Neural cell (in vitro differentiated cells): ENCODE data around the gene MRPL4. TPM values are rescaled to one million over a fixed set of nuclear protein-coding genes. Genes with fewer than 3 reads are reported as not detected.

ENCODE experiments used
- H2AFZ ChIP-seq: fragments of 200-600, 300-800 bp; sonication (generic), shearing (Covaris generic); 2 replicates; pipeline ENCODE4 v1.6.0; 2014; ENCODE audit warnings: low read depth, mild to moderate bottlenecking, antibody characterized with exemption, low read length, moderate library complexity
- H3F3A ChIP-seq: fragments of 200-600 bp; shearing (Covaris generic); 2 replicates; pipeline ENCODE4 v1.6.1; 2016; ENCODE audit warnings: mild to moderate bottlenecking, moderate library complexity, mixed read lengths, antibody characterized with exemption, low read length; ENCODE audit not compliant: insufficient read depth, poor library complexity, severe bottlenecking
- H3K27ac ChIP-seq: fragments of 200-600, 300-800 bp; sonication (generic), shearing (Covaris generic); 2 replicates; pipeline ENCODE4 v1.5.1; 2014; ENCODE audit warnings: mild to moderate bottlenecking, low read length, moderate library complexity
- H3K27me3 ChIP-seq: fragments of 300-800, 200-600 bp; sonication (generic), shearing (Covaris generic); 2 replicates; pipeline ENCODE4 v1.6.0; 2014; ENCODE audit warnings: mild to moderate bottlenecking, low read depth, low read length, moderate library complexity; ENCODE audit not compliant: insufficient read depth
- H3K36me3 ChIP-seq: fragments of 300-800, 200-600 bp; sonication (generic), shearing (Covaris generic); 2 replicates; pipeline ENCODE4 v1.5.1; 2014; ENCODE audit warnings: mild to moderate bottlenecking, antibody characterized with exemption, low read length, moderate library complexity; ENCODE audit not compliant: insufficient read depth
- H3K4me2 ChIP-seq: fragments of 300-800, 200-600 bp; sonication (generic), shearing (Covaris generic); 2 replicates; pipeline ENCODE4 v1.6.0; 2014; ENCODE audit warnings: mild to moderate bottlenecking, low read length
- H3K4me3 ChIP-seq: fragments of 300-800, 200-600 bp; sonication (generic), shearing (Covaris generic); 2 replicates; pipeline ENCODE4 v1.5.1; 2014; ENCODE audit warnings: mild to moderate bottlenecking, low read length, moderate library complexity
- H3K79me2 ChIP-seq: fragments of 200-600 bp; shearing (Covaris generic); replicated peaks from 2 replicates; pipeline ENCODE4 v1.6.0; 2014; ENCODE audit warnings: mild to moderate bottlenecking, low read length, moderate library complexity; ENCODE audit not compliant: insufficient read depth
- H3K9ac ChIP-seq: fragments of 300-800, 200-600 bp; sonication (generic), shearing (Covaris generic); 2 replicates; pipeline ENCODE4 v1.6.1; 2016; ENCODE audit warnings: mild to moderate bottlenecking, low read length, mixed read lengths
- H3K9me2 ChIP-seq: fragments of 200-600 bp; shearing (Covaris generic); 2 replicates; pipeline ENCODE4 v1.6.1; 2016; ENCODE audit warnings: mild to moderate bottlenecking, low read length, mixed read lengths; ENCODE audit not compliant: insufficient read depth
- H3K9me3 ChIP-seq: fragments of 200-600, 300-800 bp; sonication (generic), shearing (Covaris generic); 2 replicates; pipeline ENCODE4 v1.6.1; 2016; ENCODE audit warnings: mild to moderate bottlenecking, mixed run types, low read length, moderate library complexity, mixed read lengths
- H4K20me1 ChIP-seq: fragments of 200-600 bp; shearing (Covaris generic); 2 replicates; pipeline ENCODE4 v1.6.1; 2016; ENCODE audit warnings: mild to moderate bottlenecking, mixed run types; ENCODE audit not compliant: insufficient read depth
- CTCF ChIP-seq: fragments of 450-650 bp; IDR thresholded peaks from 2 replicates; pipeline ENCODE4 v1.5.1; 2014; ENCODE audit warnings: antibody characterized with exemption, mild to moderate bottlenecking, moderate library complexity; ENCODE audit not compliant: poor library complexity, severe bottlenecking
- EP300 ChIP-seq: fragments of 450-650 bp; conservative IDR thresholded peaks from 2 replicates; pipeline ENCODE4 v1.6.1; 2014; ENCODE audit warnings: antibody characterized with exemption, mild to moderate bottlenecking, moderate library complexity; ENCODE audit not compliant: poor library complexity, severe bottlenecking
- EZH2 ChIP-seq: fragments of 200-600, 300-800 bp; shearing (Covaris generic), sonication (generic); IDR thresholded peaks from 2 replicates; pipeline ENCODE4 v1.6.1; 2014; ENCODE audit warnings: antibody characterized with exemption, low read length, borderline replicate concordance, mild to moderate bottlenecking; ENCODE audit not compliant: insufficient read depth, poor library complexity, severe bottlenecking
- MXI1 ChIP-seq: fragments of 450-650 bp; conservative IDR thresholded peaks from 2 replicates; pipeline ENCODE4 v1.6.1; 2014; ENCODE audit warnings: antibody characterized with exemption, mild to moderate bottlenecking; ENCODE audit not compliant: poor library complexity, severe bottlenecking
- POLR2AphosphoS5 ChIP-seq: IDR thresholded peaks from 2 replicates; pipeline ENCODE4 v1.6.1; 2012
- RAD21 ChIP-seq: fragments of 450-650 bp; conservative IDR thresholded peaks from 2 replicates; pipeline ENCODE4 v1.6.1; 2014; ENCODE audit warnings: antibody characterized with exemption, mild to moderate bottlenecking, moderate library complexity
- REST ChIP-seq: IDR thresholded peaks from 2 replicates; pipeline ENCODE4 v1.6.1; 2012; ENCODE audit warnings: borderline replicate concordance
- SMC3 ChIP-seq: fragments of 450-650 bp; conservative IDR thresholded peaks from 2 replicates; pipeline ENCODE4 v1.6.1; 2014; ENCODE audit warnings: antibody characterized with exemption, mild to moderate bottlenecking, moderate library complexity; ENCODE audit not compliant: poor library complexity
- TAF1 ChIP-seq: IDR thresholded peaks from 2 replicates; pipeline ENCODE4 v1.6.1; 2012; ENCODE audit warnings: low read depth
- polyA plus RNA-seq: library from polyadenylated mRNA; depleted of rRNA; stranded (reverse); fragments of >200 nt; gene quantifications from 2 replicates; pipeline ENCODE4 v1.2.3, GENCODE V29; 2014

MRPL4 gene
- polyA plus RNA-seq, 1 donor from 2014 or later: 27.2 TPM

DNA sequence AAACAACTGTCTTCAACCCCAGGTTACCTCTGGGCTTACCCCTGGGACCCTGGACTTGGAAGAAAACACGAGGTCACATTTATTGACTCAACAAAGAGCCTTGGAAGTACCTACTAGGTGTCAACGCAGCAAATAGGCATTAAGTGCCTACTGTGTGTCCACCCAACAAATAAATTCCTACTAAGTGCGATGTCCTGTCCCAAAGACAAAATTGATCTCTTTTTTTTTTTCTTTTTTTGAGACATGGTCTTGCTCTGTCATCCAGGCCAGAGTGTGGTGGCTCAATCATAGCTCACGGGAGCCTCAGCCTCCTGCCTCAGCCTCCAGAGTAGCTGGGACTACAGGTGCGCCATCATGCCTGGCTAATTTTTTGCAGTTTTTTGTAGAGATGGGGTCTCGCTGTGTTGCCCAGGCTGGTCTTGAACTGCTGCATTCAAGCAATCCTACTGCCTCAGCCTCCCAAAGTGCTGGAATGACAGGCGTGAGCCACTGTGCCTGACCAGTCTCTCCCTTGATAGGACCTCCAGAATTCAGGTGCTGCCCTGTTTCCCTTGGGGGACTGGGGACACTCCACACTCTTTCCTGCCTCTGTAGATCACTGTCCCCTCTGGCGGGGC, 20.3 kb upstream of the MRPL4 start:
- Histone ChIP-seq H2AFZ (peak overlapping the region; percentile 73), H3K27me3 (no peaks in the 10 kb centered on the region), H3F3A (no peaks in the 10 kb centered on the region), H4K20me1 (no peaks in the 10 kb centered on the region), H3K9me2 (no peaks in the 10 kb centered on the region), H3K27ac (peak overlapping the region; percentile 65), H3K9me3 (no peaks in the 10 kb centered on the region), H3K36me3 (no peaks in the 10 kb centered on the region), H3K9ac (peak overlapping the region; percentile 86), H3K79me2 (peaks cover 10% of the 10 kb centered on the region), H3K4me3 (peak overlapping the region; percentile 92), H3K4me2 (no peak overlapping the region)
- TF ChIP-seq SMC3 (no peak), POLR2AphosphoS5 (no peak), EZH2 (no peak), REST (no peak)

DNA sequence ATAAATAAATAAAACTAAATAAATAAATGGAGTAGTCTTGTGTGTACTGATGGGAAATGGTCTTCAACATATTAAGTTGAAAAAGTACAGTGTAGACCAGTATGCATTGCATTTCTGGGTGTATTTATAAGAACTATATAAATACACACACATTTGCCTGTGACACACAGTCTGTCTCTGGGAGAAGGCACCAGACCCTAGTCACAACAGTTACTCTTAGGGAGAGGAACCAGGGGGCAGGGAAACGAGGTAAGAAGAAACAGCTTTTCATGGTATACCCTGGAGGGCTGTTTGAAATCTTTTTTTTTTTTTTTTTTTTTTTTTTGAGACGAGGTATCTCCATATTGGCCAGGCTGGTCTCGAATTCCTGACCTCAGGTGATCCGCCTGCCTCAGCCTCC, 18.1 kb upstream of the MRPL4 start:
- Histone ChIP-seq H3F3A (no peaks in the 10 kb centered on the region), H3K4me2 (no peak overlapping the region), H2AFZ (no peak overlapping the region), H3K27ac (no peak overlapping the region), H3K9me2 (no peaks in the 10 kb centered on the region), H3K27me3 (no peaks in the 10 kb centered on the region), H3K9me3 (no peaks in the 10 kb centered on the region), H3K79me2 (peaks cover 3% of the 10 kb centered on the region), H3K9ac (no peak overlapping the region), H4K20me1 (no peaks in the 10 kb centered on the region), H3K36me3 (no peaks in the 10 kb centered on the region), H3K4me3 (no peak overlapping the region)
- TF ChIP-seq EP300: no peak
- no peak for TF ChIP-seq CTCF
- TF ChIP-seq REST: no peak
- no peak for TF ChIP-seq RAD21
- TF ChIP-seq EZH2: no peak
- TF ChIP-seq POLR2AphosphoS5: no peak
- TF ChIP-seq TAF1: no peak
- TF ChIP-seq SMC3: no peak
- TF ChIP-seq MXI1: no peak
